SU-DHL-6 (cell line): ENCODE measurements around the gene NMNAT2.

Experiments used
- CTCF ChIP-seq: fragments of 200-600 bp; sonication (generic); IDR thresholded peaks from one replicate; pipeline ENCODE4 v1.5.1; 2017; ENCODE audit warnings: antibody characterized with exemption, mild to moderate bottlenecking, low read length, moderate library complexity; ENCODE audit not compliant: insufficient read depth, poor library complexity, severe bottlenecking
- EZH2phosphoT487 ChIP-seq: fragments of 200-600 bp; sonication (generic), shearing (Covaris generic); conservative IDR thresholded peaks from 2 replicates; pipeline ENCODE4 v1.6.1; 2018; ENCODE audit warnings: mild to moderate bottlenecking, antibody characterized with exemption, low read length, moderate library complexity, mixed read lengths

- TF ChIP-seq CTCF, result no peak
- no peak for TF ChIP-seq EZH2phosphoT487
These were observed 171.7 kb downstream of the NMNAT2 start for GRCh38 chr1:183246436-183246835.
